ENCODE measurements around the gene IPO7.
"Not testable (repeated sequence)": the region's sequence is repeated elsewhere in the genome, so short reads cannot be mapped to it uniquely, and the experiment has no call there.

Gene IPO7

GRCh38 chr11:9396310-9396709 lies 11.9 kb downstream of the IPO7 start:
- H3K4me3 ChIP-seq (ENCODE audit: low read depth, low read length): no peak overlapping the region
- TF ChIP-seq MAX (IDR thresholded peaks at IDR 0.05; ENCODE audit: low read depth, low read length): no peak
- no peak for DNase-seq (ENCODE audit: low read depth)

GRCh38 chr11:9396752-9397151 lies 12.3 kb downstream of the IPO7 start:
- no peak for DNase-seq (ENCODE audit: low read depth)
- no peak overlapping the region for H3K4me3 ChIP-seq (ENCODE audit: low read depth, low read length)
- no peak for TF ChIP-seq POLR2A (IDR thresholded peaks at IDR 0.05; ENCODE audit: extremely low read depth, insufficient read length)
- TF ChIP-seq MAX (IDR thresholded peaks at IDR 0.05; ENCODE audit: low read depth, low read length): no peak
- no peak for TF ChIP-seq MYC (IDR thresholded peaks at IDR 0.05; ENCODE audit: low read depth, low read length)
- TF ChIP-seq CTCF (IDR thresholded peaks at IDR 0.05; ENCODE audit: low read depth, low read length): no peak

- no peak for TF ChIP-seq MYC (IDR thresholded peaks at IDR 0.05; ENCODE audit: low read depth, low read length)
- TF ChIP-seq CTCF (IDR thresholded peaks at IDR 0.05; ENCODE audit: low read depth, low read length): no peak
- no peak for DNase-seq (ENCODE audit: low read depth)
- H3K4me3 ChIP-seq (ENCODE audit: low read depth, low read length): no peak overlapping the region
These were observed 13.6 kb downstream of the IPO7 start for GRCh38 chr11:9397746-9398680.

GRCh38 chr11:9399466-9399865 lies 15.0 kb downstream of the IPO7 start:
- no peak for TF ChIP-seq CTCF (IDR thresholded peaks at IDR 0.05; ENCODE audit: low read depth, low read length)
- no peak for TF ChIP-seq POLR2A (IDR thresholded peaks at IDR 0.05; ENCODE audit: extremely low read depth, insufficient read length)
- no peak for TF ChIP-seq MYC (IDR thresholded peaks at IDR 0.05; ENCODE audit: low read depth, low read length)
- TF ChIP-seq MAX (IDR thresholded peaks at IDR 0.05; ENCODE audit: low read depth, low read length): no peak
- DNase-seq (ENCODE audit: low read depth): no peak
- H3K4me3 ChIP-seq (ENCODE audit: low read depth, low read length): no peak overlapping the region

GRCh38 chr11:9401884-9402283 lies 17.4 kb downstream of the IPO7 start:
- not testable (repeated sequence) for DNase-seq (ENCODE audit: low read depth); H3K4me3 ChIP-seq (ENCODE audit: low read depth, low read length)

GRCh38 chr11:9428706-9429105 lies 44.3 kb downstream of the IPO7 start:
- TF ChIP-seq CTCF (IDR thresholded peaks at IDR 0.05; ENCODE audit: low read depth, low read length) (no peak), MYC (IDR thresholded peaks at IDR 0.05; ENCODE audit: low read depth, low read length) (no peak), POLR2A (IDR thresholded peaks at IDR 0.05; ENCODE audit: extremely low read depth, insufficient read length) (no peak), MAX (IDR thresholded peaks at IDR 0.05; ENCODE audit: low read depth, low read length) (no peak)
- H3K4me3 ChIP-seq (ENCODE audit: low read depth, low read length): no peak overlapping the region
- no peak for DNase-seq (ENCODE audit: low read depth)

GRCh38 chr11:9438611-9439010 lies 54.2 kb downstream of the IPO7 start:
- DNase-seq (ENCODE audit: low read depth): no peak
- TF ChIP-seq POLR2A (IDR thresholded peaks at IDR 0.05; ENCODE audit: extremely low read depth, insufficient read length): no peak
- no peak for TF ChIP-seq CTCF (IDR thresholded peaks at IDR 0.05; ENCODE audit: low read depth, low read length)
- H3K4me3 ChIP-seq (ENCODE audit: low read depth, low read length): no peak overlapping the region

Measured in NB4 (cell line).